HK-2 (cell line): ENCODE results near the gene HSD17B4.
"Not testable (repeated sequence)": the region's sequence is repeated elsewhere in the genome, so short reads cannot be mapped to it uniquely, and the experiment has no call there.

ENCODE experiments used
- DNase-seq: peaks from one replicate; pipeline ENCODE4 v3.0.0-alpha.2; 2018; ENCODE audit not compliant: unreplicated experiment

HSD17B4 gene

DNA sequence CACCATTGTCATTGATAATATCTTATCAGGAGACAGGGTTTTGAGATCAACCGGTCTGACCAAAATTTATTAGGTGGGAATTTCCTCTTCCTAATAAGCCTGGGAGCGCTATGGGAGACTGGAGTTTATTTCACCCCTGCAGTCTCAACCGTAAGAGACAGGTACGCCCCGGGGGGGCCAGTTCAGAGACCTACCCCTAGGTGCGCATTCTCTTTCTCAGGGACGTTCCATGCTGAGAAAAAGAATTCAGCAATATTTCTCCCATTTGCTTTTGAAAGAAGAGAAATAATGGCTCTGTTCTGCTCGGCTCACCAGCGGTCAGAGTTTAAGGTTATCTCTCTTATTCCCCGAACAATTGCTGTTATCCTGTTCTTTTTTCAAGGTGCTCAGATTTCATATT is 28.3 kb downstream of the HSD17B4 start:
- not testable (repeated sequence) for DNase-seq

DNA sequence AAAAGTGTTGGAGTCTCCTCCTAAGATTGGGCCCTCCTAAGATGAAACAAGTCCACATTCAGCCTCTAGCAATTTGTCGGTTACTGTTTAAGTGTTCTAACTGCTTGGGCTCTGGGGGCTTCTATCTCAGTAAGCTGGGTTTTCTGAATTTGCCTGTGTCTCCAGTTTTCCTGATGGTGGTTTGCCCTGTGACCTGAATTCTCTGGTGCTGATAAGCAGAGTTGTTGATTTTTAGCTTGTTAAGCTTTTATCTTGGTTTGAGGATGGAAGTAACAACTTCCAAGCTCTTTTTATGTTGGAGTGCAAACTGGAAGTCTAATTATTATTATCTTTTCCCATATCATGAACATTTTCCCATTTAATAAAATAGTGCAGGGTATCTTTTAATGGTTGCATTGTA is 30.9 kb downstream of the HSD17B4 start:
- DNase-seq = no peak

- DNase-seq = no peak
Measured at GRCh38 chr5:119484884-119485283, 32.6 kb downstream of the HSD17B4 start.

GRCh38 chr5:119501671-119502179 is 49.4 kb downstream of the HSD17B4 start:
- no peak for DNase-seq

- DNase-seq = not testable (repeated sequence)
Measured at GRCh38 chr5:119503939-119504338, 51.6 kb downstream of the HSD17B4 start.

DNA sequence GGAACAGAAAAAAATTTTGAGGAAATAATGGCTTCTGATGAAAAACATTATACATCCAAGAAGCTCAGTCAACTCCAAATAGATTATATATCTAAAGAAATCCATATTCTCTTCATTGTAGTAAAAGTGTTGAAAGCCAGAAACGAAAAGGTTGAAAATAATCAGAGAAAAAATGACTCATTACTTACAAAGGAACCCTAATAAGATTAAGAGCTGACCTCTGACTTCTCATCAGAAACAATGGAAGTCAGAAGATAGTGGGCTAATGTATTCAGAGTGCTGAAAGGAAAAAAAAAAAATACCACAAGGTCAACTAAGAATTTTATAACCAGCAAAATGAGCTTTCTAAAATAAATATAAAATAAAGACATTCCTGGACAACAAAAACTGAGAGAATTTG is 60.0 kb downstream of the HSD17B4 start:
- no peak for DNase-seq

- DNase-seq = no peak
Measured at GRCh38 chr5:119515192-119515591, 62.9 kb downstream of the HSD17B4 start.

- DNase-seq = not testable (repeated sequence)
Measured at GRCh38 chr5:119517115-119517514, 64.8 kb downstream of the HSD17B4 start.

DNA sequence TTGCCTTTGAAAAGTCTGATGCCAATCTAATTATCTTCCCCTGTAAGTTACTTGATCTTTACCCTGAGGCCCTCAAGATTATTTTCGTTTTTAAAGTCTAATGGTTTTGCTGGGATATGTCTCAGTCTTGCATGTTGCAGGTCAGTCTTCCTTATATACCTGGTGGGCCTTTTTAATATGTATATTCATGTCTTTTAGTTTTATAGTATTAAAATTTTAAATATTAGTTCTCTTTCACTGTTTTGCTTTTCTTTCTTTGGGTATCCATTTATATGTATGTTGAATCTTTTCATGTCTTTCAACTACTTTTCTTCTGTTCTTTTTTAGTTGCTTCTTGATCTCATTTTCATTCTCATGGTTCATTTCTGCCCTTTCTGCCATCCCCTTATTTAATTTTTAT is 68.9 kb downstream of the HSD17B4 start:
- DNase-seq = no peak

GRCh38 chr5:119522841-119523240 is 70.5 kb downstream of the HSD17B4 start:
- DNase-seq = no peak

GRCh38 chr5:119524485-119524884 is 72.2 kb downstream of the HSD17B4 start:
- DNase-seq = no peak

DNA sequence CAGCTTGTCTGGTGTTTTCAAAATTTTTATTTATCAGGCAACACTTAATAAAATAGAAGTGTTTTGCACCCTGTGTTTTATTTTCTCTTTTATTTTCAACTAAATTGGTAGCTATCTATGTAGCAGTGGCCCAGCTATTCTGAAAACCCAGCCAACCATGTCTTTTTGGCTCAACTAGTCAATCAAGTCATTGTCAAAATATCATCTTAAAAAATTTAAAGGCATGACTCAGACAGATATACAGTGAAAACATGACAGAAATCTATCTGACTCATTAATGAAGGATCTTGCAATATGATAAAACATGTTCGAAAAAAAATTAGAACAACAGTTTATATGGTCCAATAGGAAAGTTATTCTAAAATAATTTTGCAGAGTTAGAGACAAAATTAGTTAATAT is 75.1 kb downstream of the HSD17B4 start:
- no peak for DNase-seq

DNA sequence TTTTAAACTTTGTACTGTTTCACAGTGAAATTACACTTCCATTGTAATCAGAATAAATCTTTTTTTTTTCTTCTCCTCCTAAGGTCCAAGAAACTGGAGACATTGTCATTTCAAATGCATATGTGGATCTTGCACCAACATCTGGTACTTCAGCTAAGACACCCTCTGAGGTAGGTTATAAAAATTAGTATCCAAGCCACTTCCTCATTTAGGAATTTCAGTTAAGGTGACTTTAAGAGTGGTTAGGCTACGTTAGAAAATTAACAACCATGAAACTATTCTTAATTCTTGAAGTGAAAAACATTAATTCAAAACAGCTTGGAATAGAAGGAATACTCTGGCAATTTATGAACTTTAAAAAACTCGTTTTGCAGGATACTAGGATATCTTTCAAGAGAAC is 77.5 kb downstream of the HSD17B4 start:
- no peak for DNase-seq

GRCh38 chr5:119532637-119533036 is 80.3 kb downstream of the HSD17B4 start:
- DNase-seq = no peak

- no peak for DNase-seq
Measured at GRCh38 chr5:119537704-119538103, 85.4 kb downstream of the HSD17B4 start.

GRCh38 chr5:119541716-119542115 is 89.4 kb downstream of the HSD17B4 start:
- DNase-seq = no peak

GRCh38 chr5:119551819-119552218 is 99.5 kb downstream of the HSD17B4 start:
- DNase-seq = no peak

GRCh38 chr5:119554597-119554996 is 102.3 kb downstream of the HSD17B4 start:
- DNase-seq = no peak

- no peak for DNase-seq
Measured at GRCh38 chr5:119570910-119571309, 118.6 kb downstream of the HSD17B4 start.

GRCh38 chr5:119578937-119579336 is 126.6 kb downstream of the HSD17B4 start:
- DNase-seq = peak; percentile 1

- no peak for DNase-seq
Measured at GRCh38 chr5:119582987-119583386, 130.7 kb downstream of the HSD17B4 start.

- DNase-seq = no peak
Measured at GRCh38 chr5:119583684-119584083, 131.4 kb downstream of the HSD17B4 start.
